ENCODE measurements around the gene AGR2.
"Not testable (repeated sequence)": the region's sequence is repeated elsewhere in the genome, so short reads cannot be mapped to it uniquely, and the experiment has no call there.

The AGR2 gene

GRCh38 chr7:16804674-16805439 lies at the start of gene AGR2:
Gene AGR2, minus strand, starts transcription at chr7:16804999. Its CDS starts 3,203 bp downstream, at chr7:16801796.
- no peak for TF ChIP-seq CTCF (conservative IDR thresholded peaks at IDR 0.05)
- peak within 1 kb of the TSS; percentile 91 for H3K27ac ChIP-seq

- not testable (repeated sequence) for H3K27ac ChIP-seq
Observed at GRCh38 chr7:16853189-16853588, 48.4 kb upstream of the AGR2 start.

- no peak for TF ChIP-seq CTCF (conservative IDR thresholded peaks at IDR 0.05)
Observed at GRCh38 chr7:16851829-16852228, 47.0 kb upstream of the AGR2 start.

GRCh38 chr7:16850614-16851466 lies 46.0 kb upstream of the AGR2 start:
- H3K27ac ChIP-seq = no peak overlapping the region
- no peak for TF ChIP-seq CTCF (conservative IDR thresholded peaks at IDR 0.05)

More at GRCh38 chr7:16851829-16852228, 47.0 kb upstream of the AGR2 start:
- no peak overlapping the region for H3K27ac ChIP-seq

GRCh38 chr7:16849296-16850148 lies 44.7 kb upstream of the AGR2 start:
- H3K27ac ChIP-seq = no peak overlapping the region
- no peak for TF ChIP-seq CTCF (conservative IDR thresholded peaks at IDR 0.05)

- peak overlapping the region; percentile 47 for H3K27ac ChIP-seq
- TF ChIP-seq CTCF (conservative IDR thresholded peaks at IDR 0.05) = no peak
Observed at GRCh38 chr7:16847381-16847860, 42.6 kb upstream of the AGR2 start.

GRCh38 chr7:16846601-16847165 lies 41.9 kb upstream of the AGR2 start:
- no peak for TF ChIP-seq CTCF (conservative IDR thresholded peaks at IDR 0.05)
- H3K27ac ChIP-seq = peak overlapping the region; percentile 47

Data from VCaP (cell line).